Muscle layer of duodenum (tissue), 2 donors: ENCODE measurements around the gene DGKG.

Experiments
- H3K27ac ChIP-seq: one replicate; pipeline ENCODE4 v1.7.0; 2013; ENCODE audit warnings: mild to moderate bottlenecking, low read length
- H3K27me3 ChIP-seq: one replicate; pipeline ENCODE4 v1.7.0; 2013; ENCODE audit warnings: low read depth, mild to moderate bottlenecking, control low read depth, low read length
- H3K36me3 ChIP-seq, 2 donors: one replicate each; pipeline ENCODE4 v1.7.0; 2013; ENCODE audit warnings: low read length in 2 of 2, control low read depth in 1 of 2, mild to moderate bottlenecking in 1 of 2; ENCODE audit not compliant: insufficient read depth in 2 of 2, control insufficient read depth in 1 of 2
- H3K4me1 ChIP-seq, 2 donors: one replicate each; pipeline ENCODE4 v1.7.0; 2013; ENCODE audit warnings: low read length in 2 of 2, mild to moderate bottlenecking in 2 of 2, control low read depth in 1 of 2, moderate library complexity in 1 of 2; ENCODE audit not compliant: insufficient read depth in 2 of 2, control insufficient read depth in 1 of 2
- H3K4me3 ChIP-seq, 2 donors: one replicate each; pipeline ENCODE4 v1.7.0; 2013; ENCODE audit warnings: low read length in 2 of 2, low read depth in 1 of 2, mild to moderate bottlenecking in 1 of 2
- H3K9me3 ChIP-seq, 2 donors: one replicate each; pipeline ENCODE4 v1.7.0; 2013; ENCODE audit warnings: low read length in 2 of 2, control low read depth in 1 of 2, mild to moderate bottlenecking in 1 of 2; ENCODE audit not compliant: control insufficient read depth in 1 of 2
- donor health status: healthy.

The DGKG gene

DNA sequence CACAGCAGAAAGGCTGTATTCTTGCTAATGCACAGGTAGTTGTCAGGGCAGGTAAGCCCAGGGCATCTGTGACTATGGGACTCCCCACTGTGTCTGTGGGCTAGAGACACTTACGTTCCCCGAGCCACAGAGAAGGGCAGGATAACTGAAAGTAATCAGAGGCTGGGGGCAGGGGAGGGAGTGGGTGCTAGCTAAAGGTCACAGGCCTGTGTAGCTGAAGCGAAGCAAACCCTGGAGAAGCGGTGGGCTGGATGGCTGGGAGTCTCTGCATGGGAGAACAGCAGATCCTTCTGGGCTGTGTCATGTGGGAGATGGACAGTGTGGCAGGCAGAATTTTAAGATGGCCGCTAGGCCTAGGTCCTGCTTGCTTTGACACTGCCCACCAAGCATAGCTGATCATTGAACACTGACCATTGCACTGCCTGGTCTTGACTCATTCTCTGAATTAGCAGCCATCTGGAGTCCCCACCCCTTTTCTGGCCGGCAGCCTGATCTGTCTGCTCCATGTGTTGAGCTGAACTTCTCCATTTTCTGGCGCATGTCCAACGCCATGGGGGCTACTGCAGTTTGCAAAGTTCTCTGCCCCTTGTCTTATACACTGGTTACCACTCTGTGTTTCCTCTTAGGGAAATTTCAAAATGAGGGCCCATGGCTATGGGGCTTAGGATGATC, 110.0 kb downstream of the DGKG start:
- no peaks in the 10 kb centered on the region for H3K4me1 ChIP-seq
- H3K9me3 ChIP-seq: no peaks in the 10 kb centered on the region
- no peak overlapping the region for H3K27ac ChIP-seq
- no peaks in the 10 kb centered on the region for H3K27me3 ChIP-seq
- H3K36me3 ChIP-seq: peaks cover 0 to 40% of the 10 kb centered on the region in 2 donors
- H3K4me3 ChIP-seq: no peak overlapping the region

DNA sequence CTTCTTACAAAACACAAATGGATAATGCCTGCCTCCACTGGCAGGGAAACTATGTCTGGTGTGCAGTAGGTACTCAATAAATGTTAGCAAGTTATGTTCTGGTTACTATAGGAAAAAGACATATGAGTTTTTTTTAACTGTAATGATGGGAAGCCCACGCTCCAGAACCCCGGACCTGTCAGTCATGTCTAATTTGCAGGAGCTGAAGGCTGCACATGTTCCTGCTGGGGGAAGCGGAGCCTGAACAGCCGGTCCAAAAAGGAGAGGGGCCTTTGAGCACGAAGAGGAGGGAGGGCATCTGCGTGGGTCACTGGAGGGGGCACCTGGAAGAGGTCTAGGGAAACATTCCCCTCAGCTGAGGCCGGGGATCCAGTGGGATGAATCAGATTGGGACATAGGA, 113.2 kb downstream of the DGKG start:
- H3K4me1 ChIP-seq: no peaks in the 10 kb centered on the region
- H3K27me3 ChIP-seq: no peaks in the 10 kb centered on the region
- H3K27ac ChIP-seq: no peak overlapping the region
- no peak overlapping the region for H3K4me3 ChIP-seq
- no peaks in the 10 kb centered on the region for H3K9me3 ChIP-seq
- peaks cover 0 to 28% of the 10 kb centered on the region in 2 donors for H3K36me3 ChIP-seq

DNA sequence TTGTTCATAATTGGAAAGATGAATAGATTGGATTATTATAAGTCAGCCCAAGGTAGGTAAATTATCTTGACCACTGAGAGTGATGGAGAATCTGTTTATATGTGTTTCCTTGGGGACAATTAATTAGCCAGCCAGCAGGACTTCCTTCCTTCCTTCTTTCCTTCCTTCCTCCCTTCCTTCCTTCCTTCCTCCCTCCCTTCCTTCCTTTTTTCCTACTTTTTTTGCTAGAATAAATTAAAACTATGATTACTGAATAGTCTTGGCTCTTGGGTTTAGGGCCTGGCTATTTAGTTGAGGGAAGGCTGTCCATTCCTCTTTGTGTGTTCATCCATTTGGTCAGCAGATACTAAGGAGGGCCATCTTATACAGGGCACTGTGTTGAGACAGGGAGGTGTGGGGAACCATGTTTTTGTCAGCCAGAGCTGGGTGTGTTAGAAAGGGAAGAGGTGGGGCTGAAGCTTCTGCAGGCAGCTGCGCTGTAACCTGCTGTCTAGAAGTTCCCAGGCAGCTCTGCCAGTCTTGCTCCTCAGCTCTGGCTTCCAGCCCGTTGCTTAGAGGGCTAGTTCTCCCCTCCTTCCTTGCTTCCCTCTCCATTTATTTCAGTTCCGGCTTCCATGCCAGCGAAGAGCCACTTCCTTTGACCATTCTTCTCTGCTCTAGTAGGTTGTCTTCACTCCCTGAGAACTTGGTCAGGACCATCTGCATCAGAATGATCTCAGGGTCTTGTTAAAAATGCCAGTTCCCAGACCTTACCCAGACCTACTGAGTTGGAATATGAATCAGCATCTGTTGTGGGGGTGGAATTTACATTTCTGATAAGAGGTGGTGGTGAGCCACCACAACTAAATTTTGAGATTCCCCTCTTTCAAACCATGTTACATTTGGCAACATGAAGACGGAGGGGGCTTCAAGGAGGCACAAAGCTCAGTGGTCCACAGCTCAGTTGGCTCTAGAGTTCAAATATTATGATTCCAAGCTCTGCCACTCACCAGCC, 113.9 kb downstream of the DGKG start:
- no peaks in the 10 kb centered on the region for H3K9me3 ChIP-seq
- no peak overlapping the region for H3K27ac ChIP-seq
- peaks cover 0 to 32% of the 10 kb centered on the region in 2 donors for H3K36me3 ChIP-seq
- no peak overlapping the region for H3K4me3 ChIP-seq
- H3K27me3 ChIP-seq: no peaks in the 10 kb centered on the region
- no peaks in the 10 kb centered on the region for H3K4me1 ChIP-seq

DNA sequence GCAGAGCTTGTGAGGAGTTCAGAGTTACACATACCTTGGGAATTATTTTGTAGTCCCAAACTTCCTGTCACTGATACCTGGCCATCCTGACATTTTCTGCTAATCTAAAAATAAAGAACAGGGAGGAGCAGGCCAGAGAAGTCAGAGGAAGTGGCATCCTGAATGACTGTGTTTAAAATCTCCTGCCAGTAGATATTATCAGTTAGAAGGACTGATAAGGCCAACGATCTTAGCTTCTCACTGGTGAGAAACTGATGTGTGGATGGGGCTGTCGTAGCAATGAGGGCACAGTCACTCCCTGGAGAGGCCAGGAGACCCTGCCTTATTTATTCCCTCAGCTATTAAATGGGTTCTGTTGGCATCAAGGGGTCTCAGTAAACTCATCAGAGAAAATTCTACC, 115.1 kb downstream of the DGKG start:
- Histone ChIP-seq H3K9me3 (no peaks in the 10 kb centered on the region), H3K4me3 (no peak overlapping the region), H3K27me3 (no peaks in the 10 kb centered on the region), H3K27ac (no peak overlapping the region), H3K4me1 (peaks cover 0 to 9% of the 10 kb centered on the region in 2 donors), H3K36me3 (peaks cover 0 to 24% of the 10 kb centered on the region in 2 donors)

DNA sequence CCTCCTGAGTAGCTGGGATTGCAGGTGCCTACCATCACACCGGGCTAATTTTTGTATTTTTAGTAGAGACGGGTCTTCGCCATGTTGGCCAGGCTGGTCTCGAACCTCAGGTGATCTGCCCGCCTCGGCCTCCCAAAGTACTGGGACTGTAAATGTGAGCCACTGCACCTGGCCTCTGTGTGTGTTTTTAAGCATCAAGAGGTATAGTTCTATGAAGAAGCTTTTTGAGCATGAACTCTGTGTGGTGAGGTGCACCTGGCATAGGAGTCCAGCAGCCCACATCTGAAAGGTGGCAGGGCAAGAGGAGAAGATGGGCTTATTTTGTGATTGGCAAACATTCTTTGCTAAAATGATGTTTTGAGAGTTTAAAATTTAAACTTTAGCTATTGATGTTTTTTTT, 118.0 kb downstream of the DGKG start:
- H3K9me3 ChIP-seq: no peaks in the 10 kb centered on the region
- peaks cover 0 to 10% of the 10 kb centered on the region in 2 donors for H3K36me3 ChIP-seq
- H3K4me3 ChIP-seq: no peak overlapping the region
- no peak overlapping the region for H3K27ac ChIP-seq
- no peaks in the 10 kb centered on the region for H3K27me3 ChIP-seq
- H3K4me1 ChIP-seq: peaks cover 0 to 11% of the 10 kb centered on the region in 2 donors

DNA sequence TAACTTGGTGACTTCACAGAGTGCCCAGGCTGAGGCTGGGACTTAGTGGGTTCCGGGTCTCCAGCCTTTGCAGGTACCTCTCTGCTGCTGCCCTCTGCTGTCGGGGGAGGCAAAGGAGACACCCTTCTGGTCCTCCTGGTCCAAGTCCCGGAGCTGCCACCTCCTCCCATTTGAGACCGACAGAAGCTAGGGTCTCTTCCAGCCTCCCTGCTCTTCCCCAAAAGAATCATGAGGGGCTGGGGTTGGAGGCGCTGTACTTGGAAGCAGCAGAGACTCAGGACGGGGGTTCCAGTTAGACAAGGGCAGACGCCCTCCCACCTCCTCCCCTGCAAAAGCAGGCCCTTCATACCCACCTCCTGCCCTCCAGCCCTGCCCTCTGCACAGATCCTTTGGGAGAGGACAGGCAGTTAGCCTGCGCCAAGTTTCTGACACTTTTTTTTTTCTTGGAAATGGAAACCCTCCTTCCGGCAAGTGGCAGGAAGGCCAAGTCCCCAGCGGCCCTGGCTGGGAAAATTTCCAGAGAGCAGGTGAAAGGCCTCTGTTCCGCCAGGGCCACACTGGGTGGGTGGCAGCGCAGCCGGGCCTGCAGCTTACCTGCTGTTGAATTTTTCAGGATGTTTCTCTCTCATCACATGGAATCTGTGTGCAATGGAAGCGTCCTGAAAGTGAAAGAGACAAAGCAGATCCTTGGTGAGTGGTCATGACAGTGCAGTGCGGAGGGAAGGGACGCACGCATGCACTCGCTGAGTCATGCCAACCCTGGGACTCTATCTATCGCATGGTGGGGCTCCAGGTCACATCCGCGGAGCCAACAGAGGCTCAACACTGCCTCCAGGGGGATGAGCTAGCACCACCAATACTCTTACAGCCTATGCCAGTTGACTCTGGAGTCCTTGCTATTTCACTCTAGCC, 119.9 kb downstream of the DGKG start:
- no peak overlapping the region for H3K27ac ChIP-seq
- H3K36me3 ChIP-seq: peaks cover 0 to 7% of the 10 kb centered on the region in 2 donors
- peaks cover 0 to 11% of the 10 kb centered on the region in 2 donors for H3K4me1 ChIP-seq
- H3K4me3 ChIP-seq: peak overlapping the region; percentile 25 to 38
- no peaks in the 10 kb centered on the region for H3K27me3 ChIP-seq
- no peaks in the 10 kb centered on the region for H3K9me3 ChIP-seq

DNA sequence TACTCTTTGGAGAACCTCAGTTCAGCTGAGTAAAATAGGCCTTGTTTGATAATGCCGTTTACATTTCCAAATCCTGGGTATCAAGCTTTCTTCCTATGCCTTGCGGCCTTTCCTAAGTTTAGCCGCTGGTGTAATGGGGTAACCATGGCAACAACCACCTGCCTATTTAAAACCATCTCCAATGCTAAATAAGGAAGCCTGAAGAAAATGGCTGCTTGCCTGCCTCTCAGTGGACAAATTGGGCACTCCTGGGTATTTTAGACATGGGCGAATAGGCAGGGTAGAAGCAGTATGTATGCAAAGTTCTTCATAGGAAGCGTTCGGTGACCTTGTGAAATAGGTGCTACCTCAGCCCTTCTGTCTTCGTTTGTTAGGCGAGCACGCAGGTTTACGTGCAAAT, 122.7 kb downstream of the DGKG start:
- no peaks in the 10 kb centered on the region for H3K9me3 ChIP-seq
- peaks cover 0 to 4% of the 10 kb centered on the region in 2 donors for H3K36me3 ChIP-seq
- no peak overlapping the region for H3K4me3 ChIP-seq
- H3K27me3 ChIP-seq: no peaks in the 10 kb centered on the region
- H3K4me1 ChIP-seq: peaks cover 0 to 11% of the 10 kb centered on the region in 2 donors
- H3K27ac ChIP-seq: no peak overlapping the region

DNA sequence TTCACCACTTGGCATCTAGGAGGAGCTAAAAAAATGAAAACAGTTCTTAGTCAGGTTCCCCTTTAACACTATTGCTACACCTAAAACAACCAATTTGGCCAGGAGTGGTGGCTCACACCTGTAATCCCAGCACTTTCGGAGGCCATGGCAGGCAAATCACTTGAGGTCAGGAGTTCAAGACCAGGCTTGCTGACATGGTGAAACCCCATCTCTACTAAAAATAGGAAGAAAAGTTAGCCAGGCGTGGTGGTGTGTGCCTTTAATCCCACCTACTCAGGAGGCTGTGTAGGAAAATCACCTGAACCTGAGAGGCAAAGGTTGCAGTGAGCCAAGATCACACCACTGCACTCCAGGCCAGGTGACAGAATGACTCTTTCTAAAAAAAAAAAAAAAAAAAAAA, 124.1 kb downstream of the DGKG start:
- H3K27me3 ChIP-seq: no peaks in the 10 kb centered on the region
- no peak overlapping the region for H3K4me3 ChIP-seq
- no peak overlapping the region for H3K27ac ChIP-seq
- H3K36me3 ChIP-seq: no peaks in the 10 kb centered on the region
- H3K4me1 ChIP-seq: peaks cover 0 to 11% of the 10 kb centered on the region in 2 donors
- H3K9me3 ChIP-seq: no peaks in the 10 kb centered on the region

DNA sequence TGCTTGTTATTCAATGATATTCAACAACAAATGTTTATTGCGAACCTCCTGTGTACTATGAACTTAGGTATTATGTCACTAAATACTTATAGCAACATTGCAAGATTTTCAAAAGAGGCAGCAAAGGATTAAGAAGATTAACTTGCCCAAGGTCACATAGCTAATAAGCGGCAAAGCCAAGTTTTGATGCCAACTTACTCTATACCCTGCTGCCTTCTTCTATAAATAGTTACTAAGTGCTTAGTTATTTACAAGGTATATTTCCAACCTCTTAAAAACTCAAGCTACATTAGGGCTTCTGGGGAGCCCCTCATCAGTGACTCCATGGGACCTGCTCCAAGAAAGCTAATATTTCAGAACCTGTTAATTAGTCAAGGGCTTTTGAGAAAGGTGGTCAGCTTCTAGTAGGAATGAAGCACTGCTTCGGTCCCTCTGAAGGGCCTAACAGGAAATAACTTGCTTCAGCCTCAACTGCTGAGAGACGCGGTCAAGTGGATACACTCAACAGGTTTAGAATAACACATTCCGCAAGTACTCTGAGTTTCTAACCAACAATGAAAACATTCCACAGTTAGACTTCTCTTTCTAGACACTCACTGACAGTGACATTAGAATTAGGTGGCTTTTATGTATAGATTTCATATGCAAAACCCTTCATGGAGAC, 125.5 kb downstream of the DGKG start:
- Histone ChIP-seq H3K27me3 (no peaks in the 10 kb centered on the region), H3K4me1 (no peaks in the 10 kb centered on the region), H3K9me3 (no peaks in the 10 kb centered on the region), H3K36me3 (no peaks in the 10 kb centered on the region), H3K27ac (no peak overlapping the region), H3K4me3 (no peak overlapping the region)

DNA sequence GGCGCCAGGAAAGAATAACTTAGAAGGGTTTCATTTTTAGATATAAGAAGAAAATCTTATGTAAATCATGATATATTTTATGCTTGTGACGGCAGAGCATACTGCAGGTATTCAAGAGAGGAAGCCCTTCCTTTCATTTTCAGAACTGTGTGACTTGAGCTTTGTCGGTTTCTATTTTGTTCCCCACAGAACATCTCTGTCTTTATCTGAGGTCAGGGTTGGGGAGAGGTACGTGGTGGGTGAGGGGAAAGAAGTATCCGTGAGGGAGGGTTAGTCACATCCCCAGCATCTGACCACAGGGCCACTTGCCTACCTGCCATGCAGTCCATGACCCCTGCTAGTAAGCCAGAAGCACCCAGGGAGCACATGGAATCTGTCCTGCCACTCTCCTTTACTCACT, 126.5 kb downstream of the DGKG start:
- no peaks in the 10 kb centered on the region for H3K4me1 ChIP-seq
- H3K36me3 ChIP-seq: no peaks in the 10 kb centered on the region
- H3K4me3 ChIP-seq: no peak overlapping the region
- H3K9me3 ChIP-seq: no peaks in the 10 kb centered on the region
- H3K27me3 ChIP-seq: no peaks in the 10 kb centered on the region
- no peak overlapping the region for H3K27ac ChIP-seq
